IPS-18c (cell line): ENCODE results near the gene RRP1.
"Not testable (repeated sequence)": the region's sequence is repeated elsewhere in the genome, so short reads cannot be mapped to it uniquely, and the experiment has no call there.

Source experiments
- H3K4me3 ChIP-seq: 2 replicates; pipeline ENCODE4 v1.7.0; 2013; ENCODE audit warnings: low read depth, mild to moderate bottlenecking, low read length, moderate library complexity; ENCODE audit not compliant: insufficient read depth
- H3K9me3 ChIP-seq: one replicate; pipeline ENCODE4 v1.6.1; 2013; ENCODE audit warnings: mild to moderate bottlenecking, low read length, moderate library complexity; ENCODE audit not compliant: control insufficient read depth, insufficient read depth

RRP1 gene

DNA sequence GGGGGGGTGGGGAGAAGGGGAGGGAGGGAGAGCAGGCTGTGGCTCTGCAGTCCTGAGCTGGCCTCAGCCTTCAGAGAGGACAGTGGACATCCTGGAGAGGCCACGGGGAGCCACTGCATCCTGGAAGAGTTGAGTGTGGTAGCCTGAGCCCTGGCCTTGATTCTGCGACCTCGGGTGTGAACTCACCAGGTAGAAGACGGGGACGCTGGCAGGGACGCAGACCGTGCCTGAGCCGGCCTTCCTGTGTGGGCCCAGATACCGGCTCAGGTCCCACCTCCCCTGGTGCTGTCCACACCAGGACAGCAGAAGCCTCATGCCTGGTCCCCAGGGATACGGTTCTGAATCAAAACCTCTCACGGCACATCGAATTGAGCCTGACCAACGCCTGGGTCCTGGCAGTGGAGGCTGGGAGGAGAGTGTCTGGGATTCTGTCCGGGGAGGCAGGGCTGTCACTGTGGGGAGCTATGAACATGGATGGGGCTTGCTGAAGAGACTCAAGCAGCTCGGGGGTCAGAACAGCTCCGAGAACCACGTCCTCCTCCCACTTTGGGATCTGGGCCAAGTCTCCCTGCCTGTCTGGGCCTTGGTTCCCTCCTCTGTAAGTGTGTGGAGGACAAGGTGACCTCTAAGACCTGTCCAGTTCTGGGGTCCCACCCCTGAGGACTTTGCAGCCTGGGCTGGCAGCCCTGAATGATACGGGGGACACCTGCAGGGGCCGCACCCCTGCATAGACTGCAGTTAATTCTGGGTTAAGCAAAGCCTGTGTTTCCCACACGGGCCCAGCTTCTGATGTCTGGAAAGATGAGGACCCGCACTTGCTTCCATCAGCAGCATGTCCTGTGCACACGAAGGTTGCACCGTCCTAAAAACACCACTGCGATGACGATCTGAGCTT is 30.4 kb downstream of the RRP1 start:
- H3K4me3 ChIP-seq: no peak overlapping the region

DNA sequence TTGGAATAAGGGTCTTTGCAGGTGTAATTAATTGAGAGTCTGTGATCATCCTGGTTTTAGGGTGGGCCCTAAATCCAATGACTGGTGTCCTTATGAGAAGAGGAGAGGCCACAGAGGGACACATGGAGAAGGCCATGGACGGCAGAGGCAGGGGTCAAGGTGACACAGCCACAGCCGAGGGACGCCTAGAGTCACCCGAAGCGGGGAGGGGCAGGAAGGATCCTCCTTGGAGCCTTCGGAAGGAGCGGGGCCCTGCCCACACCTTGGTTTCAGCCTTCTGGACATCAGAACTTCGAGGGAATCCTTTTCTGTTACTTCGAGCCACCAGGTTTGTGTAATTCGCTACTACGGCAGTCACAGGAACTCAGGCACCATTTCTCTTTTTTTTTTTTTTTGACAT is 31.1 kb downstream of the RRP1 start:
- H3K9me3 ChIP-seq: peaks cover 4% of the 10 kb centered on the region
- no peak overlapping the region for H3K4me3 ChIP-seq

More for the DNA sequence above, 30.4 kb downstream of the RRP1 start:
- peaks cover 4% of the 10 kb centered on the region for H3K9me3 ChIP-seq

DNA sequence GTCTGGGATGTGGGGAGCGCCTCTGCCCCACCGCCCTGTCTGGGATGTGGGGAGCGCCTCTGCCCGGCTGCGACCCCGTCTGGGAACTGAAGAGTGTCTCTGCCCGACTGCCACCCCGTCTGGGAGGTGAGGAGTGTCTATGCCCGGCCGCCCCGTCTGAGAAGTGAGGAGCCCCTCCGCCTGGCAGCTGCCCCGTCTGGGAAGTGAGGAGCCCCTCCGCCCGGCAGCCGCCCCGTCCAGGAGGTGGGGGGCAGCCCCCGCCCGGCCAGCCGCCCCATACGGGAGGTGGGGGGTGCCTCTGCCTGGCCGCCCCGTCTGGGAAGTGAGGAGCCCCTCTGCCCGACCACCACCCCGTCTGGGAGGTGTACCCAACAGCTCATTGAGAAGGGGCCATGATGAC is 32.8 kb downstream of the RRP1 start:
- H3K9me3 ChIP-seq, H3K4me3 ChIP-seq: not testable (repeated sequence)

DNA sequence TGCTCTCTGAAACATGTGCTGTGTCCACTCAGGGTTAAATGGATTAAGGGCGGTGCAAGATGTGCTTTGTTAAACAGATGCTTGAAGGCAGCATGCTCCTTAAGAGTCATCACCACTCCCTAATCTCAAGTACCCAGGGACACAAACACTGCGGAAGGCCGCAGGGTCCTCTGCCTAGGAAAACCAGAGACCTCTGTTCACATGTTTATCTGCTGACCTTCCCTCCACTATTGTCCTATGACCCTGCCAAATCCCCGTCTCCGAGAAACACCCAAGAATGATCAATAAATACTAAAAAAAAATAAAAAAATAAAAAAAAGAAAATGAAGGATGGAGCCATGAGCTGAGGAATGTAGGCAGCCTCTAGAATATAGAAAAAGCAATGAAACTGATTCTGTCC is 33.4 kb downstream of the RRP1 start:
- H3K9me3 ChIP-seq, H3K4me3 ChIP-seq: not testable (repeated sequence)

DNA sequence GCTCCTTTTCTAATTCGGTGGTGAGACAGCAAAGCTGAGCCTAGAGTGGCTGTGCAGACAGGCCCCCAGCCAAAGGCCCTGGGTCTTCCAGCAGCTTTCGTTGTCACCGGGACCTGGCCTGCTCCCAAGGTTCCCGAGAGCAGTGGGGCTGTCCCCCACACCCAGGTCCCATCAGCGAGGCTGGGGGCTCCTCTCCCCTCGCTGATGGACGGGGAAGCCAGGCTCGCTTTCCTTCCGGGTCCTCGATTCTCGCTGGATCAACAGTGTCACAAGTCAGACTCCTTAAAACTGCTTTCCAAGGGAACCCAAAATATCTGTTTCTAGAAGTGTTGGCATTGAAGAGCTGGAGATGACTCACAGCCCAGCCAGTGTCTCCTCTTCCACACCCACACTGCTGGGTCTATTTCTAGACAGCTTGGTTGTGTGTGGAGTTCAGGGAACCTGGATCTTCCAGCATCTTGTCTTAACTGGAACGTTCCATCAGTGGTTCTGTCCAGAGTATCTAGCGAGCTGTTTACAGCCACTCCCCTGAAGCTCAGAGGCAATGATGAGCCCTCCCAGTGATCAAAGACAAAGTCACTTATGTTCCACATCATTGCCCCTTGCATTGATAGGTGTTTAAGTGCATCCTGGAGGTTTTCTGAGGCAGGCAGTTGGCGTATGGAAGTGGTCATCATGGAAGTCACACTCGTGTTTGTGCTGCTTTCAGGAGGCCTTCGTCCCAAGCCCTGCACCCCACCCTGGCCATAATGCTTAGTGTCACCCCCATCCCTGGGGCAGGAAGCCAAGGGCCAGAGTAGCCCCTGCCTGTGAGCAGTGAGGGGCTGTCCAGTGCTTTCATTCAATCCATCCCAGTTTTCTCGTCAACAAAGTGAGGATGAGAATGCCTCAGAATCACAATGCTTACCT is 35.2 kb downstream of the RRP1 start:
- H3K4me3 ChIP-seq: no peak overlapping the region

DNA sequence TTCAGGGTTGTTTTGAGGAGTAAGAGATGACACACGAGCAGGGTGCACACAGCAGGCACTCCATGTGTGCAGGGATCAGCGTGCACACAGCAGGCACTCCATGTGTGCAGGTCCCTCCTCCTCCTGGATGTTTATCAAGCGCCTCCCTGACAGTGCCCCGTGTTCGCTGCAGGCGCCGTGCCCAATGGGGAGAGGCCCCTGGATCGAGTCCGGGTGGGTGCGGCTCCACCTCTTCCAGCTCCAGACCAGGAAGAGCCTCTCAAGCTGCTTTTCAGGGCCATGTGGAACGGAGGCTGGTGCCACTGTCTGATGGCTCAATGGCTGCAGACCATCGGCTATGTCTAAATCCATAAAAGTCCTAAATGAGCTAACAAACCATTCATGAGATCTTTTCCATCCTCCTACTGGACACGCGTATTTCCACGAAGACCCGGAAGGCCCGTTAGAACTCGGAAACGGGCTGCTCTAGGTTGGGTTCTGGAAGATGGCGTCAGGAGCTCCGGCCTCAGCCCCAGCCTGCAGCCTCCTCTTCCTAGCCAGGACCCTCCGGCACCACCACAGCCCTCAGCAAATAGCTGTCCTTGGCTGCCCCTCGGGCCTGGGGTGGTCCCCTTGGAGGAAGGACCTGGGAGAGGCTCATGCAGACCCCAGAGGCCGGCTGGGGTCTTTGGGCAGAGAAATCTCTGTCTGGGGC is 36.0 kb downstream of the RRP1 start:
- Histone ChIP-seq H3K9me3 (peaks cover 6% of the 10 kb centered on the region), H3K4me3 (no peak overlapping the region)

More for the DNA sequence above, 35.2 kb downstream of the RRP1 start:
- peaks cover 6% of the 10 kb centered on the region for H3K9me3 ChIP-seq

DNA sequence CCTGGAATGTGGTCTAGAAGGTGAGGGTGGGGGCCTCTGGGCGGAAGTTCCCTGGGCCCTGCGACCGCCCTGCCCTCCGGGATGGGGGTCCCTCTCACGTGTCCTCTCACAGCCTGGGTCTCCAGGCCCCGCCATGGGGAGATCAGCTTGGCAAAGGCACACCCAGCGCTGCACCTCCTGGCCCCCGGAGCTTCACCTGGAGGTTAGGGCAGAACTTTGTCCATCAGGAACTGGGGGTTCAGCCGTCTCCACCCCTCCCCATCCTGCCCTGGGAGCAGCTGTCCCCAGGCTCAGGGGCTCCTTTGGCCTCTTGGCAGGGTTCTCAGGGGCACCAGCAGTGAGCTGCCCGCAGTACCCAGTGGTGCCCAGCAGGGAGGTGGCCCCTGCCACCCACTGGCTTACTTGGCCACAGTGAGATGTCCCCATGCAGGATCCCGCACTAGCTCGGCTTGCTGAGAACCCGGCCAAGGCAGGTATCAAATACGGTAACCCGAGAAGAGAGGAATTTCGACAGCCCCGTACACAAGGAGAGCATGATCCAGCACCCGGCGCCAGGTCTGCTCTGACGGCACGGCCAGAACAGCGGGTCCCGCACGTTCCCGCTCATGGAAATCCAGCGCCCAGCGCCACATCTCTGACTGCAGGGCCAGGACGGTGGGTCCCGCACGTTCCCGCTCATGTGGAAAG is 36.7 kb downstream of the RRP1 start:
- Histone ChIP-seq H3K4me3 (no peak overlapping the region), H3K9me3 (peaks cover 4% of the 10 kb centered on the region)

DNA sequence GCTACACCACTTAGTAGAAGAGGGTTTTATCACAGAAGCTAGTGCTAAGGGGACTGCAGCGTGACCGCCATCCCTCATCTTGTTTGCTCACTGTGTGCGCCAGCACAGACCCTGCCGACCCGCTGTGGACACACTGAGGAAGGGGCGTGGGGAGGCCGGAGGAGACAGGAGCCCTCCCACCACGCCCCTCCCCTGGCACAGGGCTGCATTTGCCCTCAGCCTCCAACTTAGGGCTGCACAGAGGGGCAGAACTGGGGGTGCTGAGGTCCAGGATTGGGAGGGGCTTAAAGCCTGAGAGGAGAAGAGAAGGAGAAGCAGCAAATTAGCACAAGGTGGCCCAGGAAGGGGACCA is 37.2 kb downstream of the RRP1 start:
- H3K4me3 ChIP-seq: no peak overlapping the region

DNA sequence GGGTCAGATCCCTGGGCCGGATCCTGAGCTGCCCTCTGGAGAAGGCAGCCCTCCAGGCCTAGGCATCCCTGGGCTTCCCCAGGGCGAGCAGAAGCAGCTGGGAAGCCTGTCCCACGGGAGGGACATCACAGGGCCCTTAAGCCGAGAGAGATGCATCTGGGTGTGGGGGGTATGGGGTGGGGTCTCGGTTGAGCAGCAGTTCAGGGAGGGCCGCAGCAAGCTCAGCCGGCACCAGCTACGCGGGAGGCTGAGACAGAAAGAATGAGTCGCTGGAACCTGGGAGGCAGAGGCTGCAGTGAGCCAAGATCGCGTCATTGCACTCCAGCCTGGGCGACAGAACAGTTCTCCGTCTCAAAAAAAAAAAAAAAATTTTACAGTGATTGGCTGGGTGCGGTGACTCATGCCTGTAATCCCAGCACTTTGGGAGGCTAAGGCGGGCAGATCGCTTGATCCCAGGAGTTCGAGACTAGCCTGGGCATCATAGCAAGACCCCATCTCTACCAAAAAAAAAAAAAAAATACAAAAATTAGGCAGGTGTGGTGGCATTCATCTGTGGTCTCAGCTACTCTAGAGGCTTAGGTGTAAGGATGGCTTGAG is 37.7 kb downstream of the RRP1 start:
- peaks cover 2% of the 10 kb centered on the region for H3K9me3 ChIP-seq
- H3K4me3 ChIP-seq: no peak overlapping the region

More for the DNA sequence above, 37.2 kb downstream of the RRP1 start:
- peaks cover 2% of the 10 kb centered on the region for H3K9me3 ChIP-seq

DNA sequence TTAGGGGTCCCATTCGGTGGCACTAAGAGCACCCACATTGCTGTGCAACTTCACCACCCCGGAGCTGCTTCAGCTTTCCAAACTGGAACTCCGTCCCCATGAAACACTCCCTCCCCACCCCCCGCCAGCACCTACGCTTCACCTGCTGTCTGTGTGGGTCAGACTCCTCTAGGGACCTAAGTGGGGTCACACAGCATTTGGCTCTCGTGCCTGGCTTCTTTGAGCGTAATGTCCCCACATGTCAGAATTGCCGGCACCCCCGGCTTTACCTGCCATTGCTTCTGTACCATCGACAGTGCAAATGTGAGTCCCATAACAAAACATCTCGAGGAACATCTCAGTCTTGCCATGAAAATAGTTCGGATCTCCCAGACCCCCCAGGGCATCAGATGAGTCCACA is 39.8 kb downstream of the RRP1 start:
- Histone ChIP-seq H3K4me3 (no peak overlapping the region), H3K9me3 (peaks cover 2% of the 10 kb centered on the region)

DNA sequence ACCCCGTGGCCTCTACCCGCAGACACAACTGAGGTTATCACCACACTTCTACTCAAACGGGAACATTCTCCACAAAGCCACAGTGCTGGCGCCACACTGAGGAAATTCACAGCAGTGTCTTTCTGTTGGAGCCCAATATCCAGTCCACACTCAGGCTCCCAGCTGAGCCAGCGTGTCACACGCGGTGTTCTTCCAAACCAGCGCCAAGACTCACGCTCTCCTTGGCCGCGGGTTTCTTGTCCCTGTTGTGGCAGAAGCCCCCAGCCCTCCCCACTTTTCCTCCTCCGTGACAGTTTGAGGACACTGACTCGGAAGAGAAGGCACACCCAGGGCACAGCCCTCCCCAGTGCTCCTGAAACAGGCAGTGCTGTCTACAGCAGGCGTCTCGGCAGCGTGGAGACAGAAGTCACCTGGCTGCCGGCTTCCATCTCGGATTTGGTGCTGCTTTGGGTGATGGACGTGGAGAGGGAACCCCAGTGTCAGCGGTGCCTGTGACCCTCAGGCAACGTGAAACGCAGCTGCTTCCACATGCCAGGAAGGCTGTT is 40.3 kb downstream of the RRP1 start:
- Histone ChIP-seq H3K4me3 (no peak overlapping the region), H3K9me3 (peaks cover 2% of the 10 kb centered on the region)

DNA sequence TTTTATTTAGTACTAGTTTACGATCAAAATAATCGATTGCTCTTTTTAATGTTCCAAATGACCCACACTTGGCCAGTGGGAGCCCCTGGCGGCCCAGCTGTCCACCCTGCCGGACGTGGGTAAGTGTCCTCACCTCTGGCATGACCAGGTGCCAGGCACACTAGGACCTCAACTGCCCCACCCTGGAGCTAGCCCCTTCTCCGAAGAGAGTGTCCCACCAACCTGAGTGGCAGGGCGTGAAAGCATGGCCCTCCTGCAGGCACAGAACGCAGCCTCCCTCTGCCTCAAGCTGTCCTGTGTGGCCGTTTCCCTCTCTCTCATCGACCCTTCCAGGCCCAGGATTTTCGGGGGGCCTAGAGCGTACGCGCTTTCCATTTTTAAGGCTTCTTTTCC is 42.8 kb downstream of the RRP1 start:
- H3K4me3 ChIP-seq: no peak overlapping the region

DNA sequence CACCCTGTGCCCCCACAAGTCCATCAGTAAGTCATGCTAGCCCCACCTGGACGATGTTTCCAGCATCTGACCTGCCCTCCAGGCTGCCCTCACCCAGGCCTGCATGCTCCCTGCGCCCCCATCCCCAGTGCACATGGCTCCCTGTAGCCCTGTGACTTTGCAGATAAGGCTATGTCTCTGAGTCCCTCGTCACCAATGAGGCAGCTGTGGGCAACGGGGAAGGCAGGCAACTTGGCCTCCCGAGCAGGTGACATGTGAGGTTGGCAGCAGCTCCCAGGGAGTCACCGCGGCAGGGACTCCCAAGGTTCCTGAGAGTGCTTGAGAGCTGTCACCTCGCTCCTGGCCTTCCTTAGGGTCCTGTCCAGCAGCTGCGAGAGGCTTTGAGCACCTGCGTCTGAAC is 43.3 kb downstream of the RRP1 start:
- Histone ChIP-seq H3K9me3 (no peaks in the 10 kb centered on the region), H3K4me3 (no peak overlapping the region)

More for the DNA sequence above, 42.8 kb downstream of the RRP1 start:
- H3K9me3 ChIP-seq: peaks cover 2% of the 10 kb centered on the region

DNA sequence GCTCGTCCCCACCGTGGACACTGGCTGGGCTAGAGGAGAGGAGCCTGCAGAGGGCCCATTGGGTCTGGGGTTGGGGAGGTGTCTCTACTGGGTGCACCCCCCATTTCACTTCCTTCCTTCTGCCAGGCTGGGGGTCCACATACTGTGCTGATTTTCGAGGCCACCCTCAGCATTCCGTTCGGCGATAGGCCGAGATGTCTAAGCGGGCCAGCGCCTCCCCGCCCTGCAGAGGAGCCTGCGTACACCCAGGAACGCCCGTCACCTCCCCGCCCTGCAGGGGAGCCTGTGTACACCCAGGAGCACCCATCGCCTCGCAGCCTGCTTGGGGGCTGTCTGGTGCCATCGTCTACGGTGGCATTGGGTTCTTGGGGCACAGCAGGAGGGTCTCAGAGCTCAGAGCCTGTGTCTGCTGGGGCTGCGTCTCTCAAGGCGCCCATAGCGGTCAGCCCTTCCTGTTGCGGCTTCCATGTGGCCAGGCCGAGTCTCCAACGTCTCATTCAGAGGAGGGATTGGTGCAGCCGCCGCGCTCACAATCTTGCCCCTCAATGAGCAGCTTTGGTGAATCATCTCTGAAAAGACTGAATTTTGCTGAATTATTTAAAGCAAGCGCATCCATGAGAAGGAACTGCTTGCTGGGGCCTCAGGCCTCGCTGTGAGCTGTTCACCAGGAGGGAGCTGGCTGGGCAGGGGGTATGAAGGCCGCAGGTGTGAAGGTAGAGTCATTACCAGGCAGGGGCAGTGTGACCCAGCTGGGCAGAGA is 44.9 kb downstream of the RRP1 start:
- Histone ChIP-seq H3K4me3 (no peak overlapping the region), H3K9me3 (no peaks in the 10 kb centered on the region)

DNA sequence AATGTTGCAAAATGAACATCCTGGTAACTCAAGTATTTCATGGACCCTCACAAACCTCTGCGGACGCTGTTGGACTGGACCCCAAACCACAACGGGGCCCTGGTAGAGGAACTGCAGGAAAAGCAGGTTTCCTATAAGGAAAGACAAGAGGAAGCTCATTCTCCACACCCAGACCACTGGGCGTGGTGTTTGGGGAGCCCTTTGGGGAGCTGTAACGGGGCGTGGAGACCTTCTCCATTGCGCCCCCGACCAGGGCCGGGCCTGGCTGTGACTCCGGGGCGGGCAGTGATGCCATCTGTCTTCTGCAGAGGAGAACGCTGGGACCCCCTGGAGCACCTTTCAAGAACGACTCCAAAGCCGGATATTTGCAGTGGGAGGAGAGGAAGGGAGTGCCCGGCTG is 45.7 kb downstream of the RRP1 start:
- Histone ChIP-seq H3K9me3 (no peaks in the 10 kb centered on the region), H3K4me3 (no peak overlapping the region)

DNA sequence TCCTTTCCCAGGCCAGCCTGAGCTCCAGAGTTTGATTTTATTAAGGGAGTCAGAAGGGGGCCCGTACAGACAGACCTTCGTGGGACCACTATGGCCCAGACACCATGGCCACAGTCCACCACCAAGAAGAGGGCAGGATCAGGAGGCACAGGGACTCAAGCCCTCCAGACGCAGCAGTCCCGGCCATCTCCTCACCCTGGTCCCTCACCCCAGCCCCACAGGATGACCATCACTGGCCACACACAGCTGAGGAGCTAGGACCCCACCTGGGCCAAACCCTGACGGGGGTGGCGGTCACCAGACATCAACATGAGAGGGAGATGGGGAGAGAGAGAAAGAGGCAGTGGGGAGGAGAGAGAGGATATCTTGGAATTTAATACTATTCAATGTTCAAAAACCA is 46.5 kb downstream of the RRP1 start:
- H3K9me3 ChIP-seq: no peaks in the 10 kb centered on the region
- no peak overlapping the region for H3K4me3 ChIP-seq
